ENCODE data around the gene CA6.

Gene CA6

GRCh38 chr1:8941906-8942305 lies 3.8 kb upstream of the CA6 start:
- no peaks in the 10 kb centered on the region for H3K27me3 ChIP-seq (ENCODE audit: insufficient read depth, low read depth)
- no peak overlapping the region for H3K4me3 ChIP-seq (IDR thresholded peaks at IDR 0.05; ENCODE audit: insufficient read depth, low read depth, low read length)
- H2AFZ ChIP-seq (ENCODE audit: low read depth): no peak overlapping the region
- no peaks in the 10 kb centered on the region for H3K36me3 ChIP-seq (ENCODE audit: insufficient read depth)
- no peak overlapping the region for H3K27ac ChIP-seq
- no peak overlapping the region for H3K9ac ChIP-seq
- H3K79me2 ChIP-seq (ENCODE audit: insufficient read depth, low read depth): no peaks in the 10 kb centered on the region
- no peaks in the 10 kb centered on the region for H4K20me1 ChIP-seq (ENCODE audit: insufficient read depth)
- H3K4me2 ChIP-seq: no peak overlapping the region
- H3K4me1 ChIP-seq (ENCODE audit: low read depth, poor library complexity, severe bottlenecking): no peaks in the 10 kb centered on the region
- TF ChIP-seq, protein P1, sequence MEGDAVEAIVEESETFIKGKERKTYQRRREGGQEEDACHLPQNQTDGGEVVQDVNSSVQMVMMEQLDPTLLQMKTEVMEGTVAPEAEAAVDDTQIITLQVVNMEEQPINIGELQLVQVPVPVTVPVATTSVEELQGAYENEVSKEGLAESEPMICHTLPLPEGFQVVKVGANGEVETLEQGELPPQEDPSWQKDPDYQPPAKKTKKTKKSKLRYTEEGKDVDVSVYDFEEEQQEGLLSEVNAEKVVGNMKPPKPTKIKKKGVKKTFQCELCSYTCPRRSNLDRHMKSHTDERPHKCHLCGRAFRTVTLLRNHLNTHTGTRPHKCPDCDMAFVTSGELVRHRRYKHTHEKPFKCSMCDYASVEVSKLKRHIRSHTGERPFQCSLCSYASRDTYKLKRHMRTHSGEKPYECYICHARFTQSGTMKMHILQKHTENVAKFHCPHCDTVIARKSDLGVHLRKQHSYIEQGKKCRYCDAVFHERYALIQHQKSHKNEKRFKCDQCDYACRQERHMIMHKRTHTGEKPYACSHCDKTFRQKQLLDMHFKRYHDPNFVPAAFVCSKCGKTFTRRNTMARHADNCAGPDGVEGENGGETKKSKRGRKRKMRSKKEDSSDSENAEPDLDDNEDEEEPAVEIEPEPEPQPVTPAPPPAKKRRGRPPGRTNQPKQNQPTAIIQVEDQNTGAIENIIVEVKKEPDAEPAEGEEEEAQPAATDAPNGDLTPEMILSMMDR (conservative IDR thresholded peaks at IDR 0.05; ENCODE audit: low read depth, low read length): no peak

GRCh38 chr1:8943498-8944405 lies 1.9 kb upstream of the CA6 start:
- no peaks in the 10 kb centered on the region for H3K27me3 ChIP-seq (ENCODE audit: insufficient read depth, low read depth)
- no peak overlapping the region for H3K4me3 ChIP-seq (IDR thresholded peaks at IDR 0.05; ENCODE audit: insufficient read depth, low read depth, low read length)
- no peaks in the 10 kb centered on the region for H4K20me1 ChIP-seq (ENCODE audit: insufficient read depth)
- H3K4me1 ChIP-seq (ENCODE audit: low read depth, poor library complexity, severe bottlenecking): no peaks in the 10 kb centered on the region
- H3K27ac ChIP-seq: no peak overlapping the region
- no peak overlapping the region for H3K9ac ChIP-seq
- H2AFZ ChIP-seq (ENCODE audit: low read depth): no peak overlapping the region
- no peaks in the 10 kb centered on the region for H3K36me3 ChIP-seq (ENCODE audit: insufficient read depth)
- H3K79me2 ChIP-seq (ENCODE audit: insufficient read depth, low read depth): no peaks in the 10 kb centered on the region
- H3K4me2 ChIP-seq: no peak overlapping the region
- TF ChIP-seq, protein P1 (conservative IDR thresholded peaks at IDR 0.05; ENCODE audit: low read depth, low read length): no peak

- no peak overlapping the region for H3K9ac ChIP-seq
- no peaks in the 10 kb centered on the region for H3K36me3 ChIP-seq (ENCODE audit: insufficient read depth)
- H3K27ac ChIP-seq: no peak overlapping the region
- TF ChIP-seq, protein P1 (conservative IDR thresholded peaks at IDR 0.05; ENCODE audit: low read depth, low read length): no peak
- 0 out of 2 replicates have a peak, but pooled peaks cover 4% of the 10 kb centered on the region for H3K27me3 ChIP-seq (ENCODE audit: insufficient read depth, low read depth)
- H4K20me1 ChIP-seq (ENCODE audit: insufficient read depth): no peaks in the 10 kb centered on the region
- H3K4me3 ChIP-seq (IDR thresholded peaks at IDR 0.05; ENCODE audit: insufficient read depth, low read depth, low read length): no peak overlapping the region
- H3K79me2 ChIP-seq (ENCODE audit: insufficient read depth, low read depth): no peaks in the 10 kb centered on the region
- no peaks in the 10 kb centered on the region for H3K4me1 ChIP-seq (ENCODE audit: low read depth, poor library complexity, severe bottlenecking)
- H2AFZ ChIP-seq (ENCODE audit: low read depth): no peak overlapping the region
- no peak overlapping the region for H3K4me2 ChIP-seq
Observed at GRCh38 chr1:8947127-8947691, 1.5 kb downstream of the CA6 start.

- Histone ChIP-seq H4K20me1 (ENCODE audit: insufficient read depth) (no peaks in the 10 kb centered on the region), H2AFZ (ENCODE audit: low read depth) (no peak overlapping the region), H3K4me1 (ENCODE audit: low read depth, poor library complexity, severe bottlenecking) (no peaks in the 10 kb centered on the region)
Observed at GRCh38 chr1:8950309-8950708, 4.6 kb downstream of the CA6 start.

More at GRCh38 chr1:8950309-8950708, 4.6 kb downstream of the CA6 start:
- no peaks in the 10 kb centered on the region for H3K79me2 ChIP-seq (ENCODE audit: insufficient read depth, low read depth)
- H3K4me3 ChIP-seq (IDR thresholded peaks at IDR 0.05; ENCODE audit: insufficient read depth, low read depth, low read length): no peak overlapping the region
- H3K9ac ChIP-seq: no peak overlapping the region
- 0 out of 2 replicates have a peak, but pooled peaks cover 5% of the 10 kb centered on the region for H3K27me3 ChIP-seq (ENCODE audit: insufficient read depth, low read depth)
- H3K27ac ChIP-seq: no peak overlapping the region
- no peak overlapping the region for H3K4me2 ChIP-seq
- TF ChIP-seq, protein P1 (conservative IDR thresholded peaks at IDR 0.05; ENCODE audit: low read depth, low read length): no peak
- no peaks in the 10 kb centered on the region for H3K36me3 ChIP-seq (ENCODE audit: insufficient read depth)

Data from KMS-11 (cell line).